H1 (cell line): ENCODE results near the gene APOBEC3G. TPM values are rescaled to one million over a fixed set of nuclear protein-coding genes. Genes with fewer than 3 reads are reported as not detected.

ENCODE experiments used
- CREB1 ChIP-seq: IDR thresholded peaks from 2 replicates; pipeline ENCODE4 v1.6.1; 2012; ENCODE audit warnings: inconsistent platforms
- EP300 ChIP-seq, 2 experiments: IDR thresholded peaks; 1 replicate in 1 of 2; 2 replicates in 1 of 2; pipeline ENCODE4 v1.6.1; 2011 to 2012; ENCODE audit warnings: low read depth in 2 of 2, low read length in 2 of 2, mild to moderate bottlenecking in 2 of 2, borderline replicate concordance in 1 of 2, inconsistent platforms in 1 of 2, moderate library complexity in 1 of 2
- RFX5 ChIP-seq: IDR thresholded peaks from 2 replicates; pipeline ENCODE4 v1.6.1; 2011; ENCODE audit warnings: low read depth, low read length, improper control_type of control experiment, borderline replicate concordance
- SIRT6 ChIP-seq: IDR thresholded peaks from one replicate; pipeline ENCODE4 v1.7.1; 2012; ENCODE audit warnings: low read length, inconsistent platforms
- polyA plus RNA-seq, 7 experiments: library from polyadenylated mRNA; depleted of rRNA in 3 of 7; stranded (reverse) in 5 of 7; unstranded in 2 of 7; fragments of >200 nt in 5 of 7; fragments of 200-250 nt in 2 of 7; gene quantifications; 1 replicate in 5 of 7; 2 replicates in 1 of 7; 4 replicates in 1 of 7; pipeline versions ENCODE4 v1.2.1 to v1.2.3, GENCODE V29; 2011 to 2013; ENCODE audit warnings: missing spikeins in 2 of 7, mixed read lengths in 2 of 7
- total RNA-seq: library from RNA; stranded (reverse); fragmentation: NEBNext Ultra II Directional; extraction: Animal tissue kit (Norgen Biotek cat#: 25700); gene quantifications from 2 replicates; pipeline ENCODE4 v1.2.1, GENCODE V29; 2021
- TF ChIP-seq, protein P1 (sequence below): IDR thresholded peaks from 2 replicates; pipeline ENCODE4 v1.6.1; 2011; ENCODE audit warnings: low read depth, mild to moderate bottlenecking, low read length; ENCODE audit not compliant: insufficient read depth

Gene APOBEC3G
- total and polyA plus RNA-seq, 2 of the 8 experiments (the other 6 are each of a cell fraction or from before 2014, with no cell fraction given), result 1.7 to 2.0 TPM

DNA sequence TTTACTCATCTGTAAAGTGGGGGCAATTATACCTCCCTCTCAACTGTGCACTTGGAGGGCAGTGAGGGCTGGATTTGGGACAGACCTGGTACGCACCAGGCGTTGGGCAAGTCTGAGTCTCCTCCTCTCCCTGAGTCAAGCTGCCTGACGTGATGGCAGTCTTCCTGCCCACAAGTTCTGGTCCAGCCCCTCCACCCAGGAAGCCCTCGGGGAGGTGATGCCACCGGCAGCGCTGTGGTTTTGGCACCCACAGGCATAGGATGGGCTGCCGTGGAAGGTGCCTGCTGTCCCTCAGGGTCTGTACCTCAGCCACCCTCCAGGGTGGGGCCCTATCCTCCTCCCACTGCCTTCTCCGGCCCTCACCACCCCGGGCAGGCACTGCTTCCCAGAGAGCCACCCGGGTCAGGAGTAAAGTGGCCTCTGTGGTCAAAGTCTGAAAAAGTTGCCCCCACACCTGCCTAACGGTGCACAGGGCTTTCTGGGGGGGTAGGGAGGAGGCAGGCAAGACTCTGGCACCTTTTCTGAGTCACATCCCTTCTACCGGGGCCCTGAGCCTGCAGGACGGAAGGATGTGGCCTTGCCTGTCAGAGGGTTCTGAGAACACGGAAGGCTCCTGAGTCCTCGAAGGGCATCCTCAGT is 13.5 kb downstream of the APOBEC3G start (continued):
- TF ChIP-seq EP300 (IDR thresholded peaks at IDR 0.05; ENCODE audit: borderline replicate concordance in 1 of 2, low read depth in 2 of 2, low read length in 2 of 2), result no peak
- TF ChIP-seq SIRT6, result no peak
- TF ChIP-seq, protein P1, sequence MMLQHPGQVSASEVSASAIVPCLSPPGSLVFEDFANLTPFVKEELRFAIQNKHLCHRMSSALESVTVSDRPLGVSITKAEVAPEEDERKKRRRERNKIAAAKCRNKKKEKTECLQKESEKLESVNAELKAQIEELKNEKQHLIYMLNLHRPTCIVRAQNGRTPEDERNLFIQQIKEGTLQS, result no peak
- no peak for TF ChIP-seq RFX5
- TF ChIP-seq CREB1, result no peak
